NCI-H1694 treated with DMSO at 0.1 percent for 48 hours (cell line): ENCODE measurements around the gene CEACAM1.
"Not testable (repeated sequence)": the region's sequence is repeated elsewhere in the genome, so short reads cannot be mapped to it uniquely, and the experiment has no call there.

Experiments used
- DNase-seq: peaks from one replicate; lab custom pipeline; 2025; lab: John Stamatoyannopoulos, UW

The CEACAM1 gene

GRCh38 chr19:42528354-42529247 lies at the start of gene CEACAM1:
TSS of gene CEACAM1 (minus strand) at chr19:42528481. CDS start at chr19:42528374, 107 bp downstream.
- no peak for DNase-seq

DNA sequence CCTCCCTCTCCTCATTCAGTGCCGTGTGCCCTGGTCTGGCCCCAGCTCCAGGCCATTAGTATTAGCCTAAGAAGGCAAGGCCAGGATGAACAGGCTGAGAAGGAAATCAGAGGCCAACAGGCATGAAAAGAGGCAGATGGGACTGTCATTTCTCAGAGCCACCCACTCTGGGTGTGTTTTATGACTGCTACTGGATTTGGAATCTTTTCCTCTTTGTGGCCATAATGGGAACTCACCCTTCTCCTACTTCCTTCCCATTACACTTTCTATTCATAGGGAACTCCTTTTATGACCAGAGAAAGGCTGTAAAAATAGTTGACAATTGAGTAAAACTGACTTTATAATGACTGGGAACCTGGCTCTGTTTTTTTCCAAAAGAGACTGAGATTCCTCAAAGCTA lies 48.7 kb upstream of the CEACAM1 start:
- no peak for DNase-seq

GRCh38 chr19:42576241-42576640 lies 48.0 kb upstream of the CEACAM1 start:
- no peak for DNase-seq

DNA sequence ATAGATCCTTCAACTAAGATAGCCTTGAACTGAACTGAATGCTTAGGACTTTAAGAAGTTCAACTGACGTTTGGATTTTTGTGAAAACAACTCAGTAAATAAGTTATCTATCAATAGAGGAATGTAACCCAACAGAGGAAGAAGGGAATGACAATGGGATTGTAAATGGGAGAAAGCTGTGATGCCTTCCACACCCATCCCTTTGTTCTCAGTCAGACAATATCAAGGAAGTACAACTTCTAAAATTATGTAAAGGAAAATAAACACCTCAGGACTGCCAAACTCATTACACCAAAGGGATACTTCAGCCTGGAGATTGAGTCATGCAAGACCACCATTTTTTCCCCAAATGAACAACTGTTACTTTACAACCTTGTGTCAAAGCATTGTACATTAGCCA lies 45.4 kb upstream of the CEACAM1 start:
- DNase-seq: no peak

- DNase-seq: no peak
These were observed 42.8 kb upstream of the CEACAM1 start for GRCh38 chr19:42571116-42571515.

DNA sequence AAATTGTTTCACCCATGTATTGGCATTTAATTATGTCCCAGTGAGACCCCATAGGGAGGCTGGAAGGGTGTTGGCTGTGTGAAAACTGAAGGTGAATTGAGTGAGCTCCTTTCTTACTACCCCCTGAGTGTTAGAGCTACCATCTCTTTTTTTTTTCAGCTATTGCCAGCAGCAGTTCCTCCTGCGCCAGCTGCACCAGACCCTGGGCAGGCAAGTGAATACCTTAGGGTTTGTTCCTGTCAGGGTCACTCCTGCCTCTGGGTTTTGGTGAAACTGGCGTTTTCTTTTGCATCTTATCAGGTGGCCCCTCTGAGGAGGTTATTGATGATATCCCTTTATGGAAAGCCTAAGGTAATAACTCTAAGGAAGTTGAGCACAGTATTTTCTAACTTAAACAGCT lies 40.9 kb upstream of the CEACAM1 start:
- no peak for DNase-seq

DNA sequence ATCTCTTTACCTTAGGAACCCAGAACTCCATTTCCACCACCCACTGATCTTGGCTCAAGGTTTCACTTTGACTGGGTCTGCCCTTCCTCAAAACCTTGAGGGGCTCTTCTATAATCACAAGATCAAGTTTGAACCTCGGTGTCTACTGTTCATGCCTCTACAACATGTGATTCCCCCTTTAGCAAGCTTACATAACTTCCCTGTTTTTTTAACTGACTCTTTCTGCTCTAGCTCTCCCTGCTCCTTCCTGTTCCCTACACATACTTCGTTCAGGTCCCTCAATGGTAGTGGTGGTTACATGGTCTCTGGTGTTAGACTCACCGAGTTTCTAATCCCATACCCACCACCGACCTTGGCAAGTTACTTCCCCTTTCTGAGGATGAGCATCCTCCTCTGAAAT lies 39.7 kb upstream of the CEACAM1 start:
- DNase-seq: no peak

DNA sequence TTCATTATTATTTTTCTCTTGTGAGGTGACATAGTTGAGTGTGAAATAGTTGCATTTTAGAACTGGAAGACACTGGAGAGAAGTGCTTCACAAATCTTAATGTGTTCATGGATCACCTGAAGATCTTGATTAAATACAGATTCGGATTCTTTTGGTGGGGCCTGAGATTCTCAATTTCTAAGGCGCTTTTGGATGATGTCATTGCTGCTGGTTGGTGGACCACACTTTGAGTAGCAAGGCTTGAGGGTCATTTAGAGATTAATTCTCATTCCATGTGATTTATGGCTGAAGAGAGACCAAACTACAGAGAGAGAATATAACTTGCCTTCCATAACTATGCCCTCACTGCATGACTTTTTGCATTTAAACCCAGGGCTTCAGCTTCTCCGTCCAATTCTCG lies 39.3 kb upstream of the CEACAM1 start:
- DNase-seq: no peak

DNA sequence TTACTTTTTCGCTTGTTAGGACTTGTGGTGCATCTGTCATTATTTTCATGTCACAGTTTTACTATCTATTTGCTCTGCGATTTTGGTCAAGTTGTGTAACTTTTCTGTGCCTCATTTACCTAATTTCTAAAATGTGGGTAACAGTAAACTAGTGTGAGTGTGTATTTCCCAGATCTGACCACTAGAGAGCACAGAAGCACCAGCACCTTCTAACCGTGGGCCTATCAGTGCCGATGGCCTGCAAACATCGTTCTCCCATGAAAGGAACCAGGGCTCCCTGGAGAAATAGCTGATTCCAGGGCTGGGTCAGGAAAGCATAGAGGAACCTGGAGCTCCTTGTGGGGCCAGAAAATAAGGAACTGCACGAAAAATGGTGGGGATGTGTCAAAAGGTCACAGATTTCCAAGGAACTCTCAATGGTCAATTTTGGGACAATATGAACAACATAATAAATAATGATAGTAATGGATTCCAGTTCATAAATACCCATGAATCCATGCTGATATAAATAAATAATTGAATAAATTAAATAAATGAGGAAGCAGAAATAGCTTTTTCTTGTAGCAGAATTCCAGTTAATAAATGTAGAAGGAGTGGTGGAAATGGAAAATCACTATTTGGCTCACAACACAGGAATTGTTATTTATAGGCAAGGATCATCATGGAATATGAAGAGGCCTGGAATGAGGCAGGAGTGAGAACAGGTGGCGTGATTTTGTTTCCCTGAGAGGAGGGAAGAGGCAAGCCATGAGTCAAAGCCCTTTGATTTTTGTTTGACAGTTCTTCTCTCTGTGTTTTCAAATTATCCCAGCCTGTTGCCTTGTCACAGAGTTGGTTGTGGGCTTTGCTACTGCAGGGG lies 35.3 kb upstream of the CEACAM1 start:
- no peak for DNase-seq

- no peak for DNase-seq
These were observed 33.2 kb upstream of the CEACAM1 start for GRCh38 chr19:42561512-42561911.

DNA sequence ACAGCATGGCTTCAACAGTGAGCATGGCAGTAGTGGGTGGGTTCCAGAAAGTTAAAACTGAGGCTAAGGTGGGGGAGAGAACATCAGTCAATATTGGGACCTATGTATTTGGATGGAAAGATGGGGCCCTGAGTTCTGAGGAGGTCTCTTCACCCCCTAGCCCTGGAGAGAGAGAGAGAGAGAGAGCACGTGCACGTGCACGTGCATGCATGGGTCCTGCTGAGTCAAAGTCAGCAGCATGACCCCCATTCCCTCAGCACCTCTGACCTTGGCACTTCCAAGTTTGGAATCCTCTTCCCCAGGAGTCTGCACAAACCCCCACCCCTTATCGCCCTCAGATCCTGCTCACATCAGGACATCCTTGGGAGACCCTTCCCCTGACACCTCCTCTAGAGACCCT lies 32.5 kb upstream of the CEACAM1 start:
- no peak for DNase-seq

DNA sequence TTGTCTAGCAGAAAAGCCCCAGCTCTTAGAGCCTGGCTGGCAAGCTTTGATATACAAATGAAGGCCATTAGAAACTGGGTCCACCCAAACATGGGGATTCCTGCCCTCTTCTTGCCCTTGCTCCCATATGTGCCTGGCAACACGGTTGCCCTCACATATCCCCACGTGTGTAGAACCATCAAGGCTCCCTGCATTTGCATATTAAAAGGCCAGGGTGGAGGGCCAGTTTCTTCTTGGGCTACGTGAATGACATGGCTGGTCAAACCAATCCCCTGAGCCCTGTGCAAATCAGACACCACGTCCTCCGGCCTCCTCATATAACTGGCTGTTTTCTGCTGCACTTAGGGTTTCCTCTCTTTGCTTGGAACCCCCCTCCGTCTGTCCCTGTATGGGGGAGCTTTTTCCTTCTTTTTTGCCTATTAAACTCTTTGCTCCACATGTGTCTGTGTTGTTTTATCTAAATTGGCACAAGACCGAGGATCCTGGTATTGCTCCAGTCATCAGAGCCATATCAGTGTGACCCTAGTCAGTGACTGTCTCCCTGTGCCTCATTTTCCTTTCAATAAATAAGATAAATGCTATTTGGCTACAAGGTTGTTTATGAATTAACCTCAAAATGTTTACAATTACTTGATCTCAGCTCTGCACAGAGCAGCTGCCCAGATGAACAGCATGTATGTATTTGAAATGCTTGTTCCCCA lies 30.3 kb upstream of the CEACAM1 start:
- DNase-seq: no peak

DNA sequence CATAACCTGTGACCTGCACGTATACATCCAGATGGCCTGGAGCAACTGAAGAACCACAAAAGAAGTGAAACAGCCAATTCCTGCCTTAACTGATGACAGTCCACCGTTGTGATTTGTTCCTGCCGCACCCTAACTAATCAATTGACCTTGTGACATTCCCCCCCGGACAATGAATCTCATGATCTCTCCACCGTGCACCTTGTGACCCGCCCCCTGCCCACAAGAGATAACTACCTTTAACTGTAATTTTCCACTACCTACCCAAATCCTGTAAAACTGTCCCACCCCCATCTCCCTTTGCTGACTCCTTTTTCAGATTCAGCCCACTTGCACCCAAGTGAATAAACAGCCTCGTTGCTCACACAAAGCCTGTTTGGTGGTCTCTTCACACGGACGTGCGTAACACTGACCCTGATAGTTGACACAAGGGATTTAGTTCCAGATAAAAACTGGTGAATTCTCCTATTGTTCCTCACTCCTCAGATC lies 29.1 kb upstream of the CEACAM1 start:
- not testable (repeated sequence) for DNase-seq

GRCh38 chr19:42555801-42556200 lies 27.5 kb upstream of the CEACAM1 start:
- no peak for DNase-seq

- no peak for DNase-seq
These were observed 27.0 kb upstream of the CEACAM1 start for GRCh38 chr19:42555317-42555716.

GRCh38 chr19:42554046-42554575 lies 25.8 kb upstream of the CEACAM1 start:
- no peak for DNase-seq

- DNase-seq: no peak
These were observed 25.2 kb upstream of the CEACAM1 start for GRCh38 chr19:42553292-42554045.

GRCh38 chr19:42552086-42553065 lies 24.1 kb upstream of the CEACAM1 start:
- DNase-seq: no peak

DNA sequence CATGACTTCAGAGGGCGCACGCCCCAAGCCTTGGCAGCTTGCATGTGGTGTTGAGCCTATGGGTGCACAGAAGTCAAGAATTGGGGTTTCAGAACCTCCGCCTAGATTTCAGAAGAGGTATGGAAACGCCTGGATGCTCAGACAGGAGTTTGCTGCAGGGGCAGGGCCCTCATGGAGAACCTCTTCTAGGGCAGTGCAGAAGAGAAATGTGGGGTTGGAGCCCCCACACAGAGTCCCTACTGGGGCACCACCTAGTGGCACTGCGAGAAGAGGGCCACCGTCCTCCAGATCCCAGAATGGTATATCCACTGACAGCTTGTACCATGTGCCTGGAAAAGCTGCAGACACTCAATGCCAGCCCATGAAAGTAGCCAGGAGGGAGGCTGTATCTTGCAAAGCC lies 22.2 kb upstream of the CEACAM1 start:
- not testable (repeated sequence) for DNase-seq

- not testable (repeated sequence) for DNase-seq
These were observed 20.8 kb upstream of the CEACAM1 start for GRCh38 chr19:42549067-42549466.
